HepG2 (cell line): ENCODE data around the gene MEGF6. TPM values are rescaled to one million over a fixed set of nuclear protein-coding genes. Genes with fewer than 3 reads are reported as not detected.

ENCODE experiments used
- ADNP ChIP-seq: sonication (generic); formaldehyde crosslinking; IDR thresholded peaks from 2 replicates; pipeline ENCODE4 v1.4.0; 2020; ENCODE audit warnings: missing genetic modification reagents
- ARID4A ChIP-seq: sonication (generic); formaldehyde crosslinking; IDR thresholded peaks from 2 replicates; pipeline ENCODE4 v1.5.0; 2020; ENCODE audit warnings: mild to moderate bottlenecking, missing genetic modification reagents, borderline replicate concordance
- FOSL2 ChIP-seq: sonication (generic); formaldehyde crosslinking; IDR thresholded peaks from 2 replicates; pipeline ENCODE4 v1.4.0; 2020; ENCODE audit warnings: missing genetic modification reagents
- MATR3 ChIP-seq: sonication (generic); formaldehyde crosslinking; IDR thresholded peaks from 2 replicates; pipeline ENCODE4 v1.4.0; 2020; ENCODE audit warnings: missing genetic modification reagents
- NCOA1 ChIP-seq: sonication (generic); formaldehyde crosslinking; IDR thresholded peaks from 2 replicates; pipeline ENCODE4 v1.9.0; 2021; ENCODE audit warnings: missing genetic modification reagents
- NR2F6 ChIP-seq, 2 experiments: IDR thresholded peaks; 2 replicates each; pipeline ENCODE4 v1.6.1; 2016; ENCODE audit warnings: antibody characterized with exemption in 1 of 2, mild to moderate bottlenecking in 1 of 2
- PRDM10 ChIP-seq: sonication (generic); formaldehyde crosslinking; IDR thresholded peaks from 2 replicates; pipeline ENCODE4 v1.4.0; 2020; ENCODE audit warnings: low read depth, missing genetic modification reagents
- REST ChIP-seq, 2 experiments: IDR thresholded peaks; 2 replicates each; pipeline ENCODE4 v1.6.1; 2011 to 2012; ENCODE audit warnings: low read length in 2 of 2, borderline replicate concordance in 1 of 2, low read depth in 1 of 2, mild to moderate bottlenecking in 1 of 2, moderate library complexity in 1 of 2
- RNF2 ChIP-seq: fragments of 450-650 bp; conservative IDR thresholded peaks from 2 replicates; pipeline ENCODE4 v1.6.1; 2016; ENCODE audit warnings: low read depth
- SMAD9 ChIP-seq: sonication (generic); formaldehyde crosslinking; IDR thresholded peaks from 2 replicates; pipeline ENCODE4 v1.5.1; 2020; ENCODE audit warnings: mild to moderate bottlenecking, missing genetic modification reagents
- SMYD3 ChIP-seq: sonication (generic); formaldehyde crosslinking; IDR thresholded peaks from 2 replicates; pipeline ENCODE4 v1.8.1; 2023; ENCODE audit warnings: mild to moderate bottlenecking, missing genetic modification reagents
- SNRNP70 ChIP-seq: fragments of 200-400 bp; formaldehyde crosslinking; IDR thresholded peaks from 2 replicates; pipeline ENCODE4 v1.6.1; 2017; ENCODE audit warnings: mild to moderate bottlenecking, low read depth, low read length, moderate library complexity
- TP53 ChIP-seq: sonication (generic); formaldehyde crosslinking; conservative IDR thresholded peaks from 2 replicates; pipeline ENCODE4 v1.4.0; 2020; ENCODE audit warnings: missing genetic modification reagents
- ZNF17 ChIP-seq: sonication (generic); formaldehyde crosslinking; IDR thresholded peaks from 2 replicates; pipeline ENCODE4 v1.5.0; 2020; ENCODE audit warnings: mild to moderate bottlenecking, missing genetic modification reagents
- ZNF446 ChIP-seq: sonication (generic); formaldehyde crosslinking; IDR thresholded peaks from 2 replicates; pipeline ENCODE4 v1.5.0; 2020; ENCODE audit warnings: mild to moderate bottlenecking, missing genetic modification reagents
- ZNF546 ChIP-seq: sonication (generic); formaldehyde crosslinking; conservative IDR thresholded peaks from 2 replicates; pipeline ENCODE4 v1.8.1; 2023; ENCODE audit warnings: mild to moderate bottlenecking, missing genetic modification reagents
- ZNF552 ChIP-seq: sonication (generic); formaldehyde crosslinking; IDR thresholded peaks from 2 replicates; pipeline ENCODE4 v1.9.0; 2022; ENCODE audit warnings: missing genetic modification reagents, mild to moderate bottlenecking, borderline replicate concordance
- ZNF775 ChIP-seq: sonication (generic); formaldehyde crosslinking; IDR thresholded peaks from 2 replicates; pipeline ENCODE4 v1.4.0; 2020; ENCODE audit warnings: missing genetic modification reagents, mild to moderate bottlenecking, moderate library complexity, borderline replicate concordance
- polyA plus RNA-seq, 8 experiments: library from polyadenylated mRNA; depleted of rRNA in 3 of 8; stranded (reverse) in 7 of 8; unstranded in 1 of 8; fragments of >200 nt; fragmentation: Illumina TruSeq in 4 of 8; extraction: Trizol in 4 of 8; gene quantifications; 2 replicates each; pipeline versions ENCODE4 v1.2.1 to v1.2.3, GENCODE V29; 2011 to 2016; ENCODE audit warnings: low read depth in 4 of 8, missing spikeins in 1 of 8, mixed read lengths in 1 of 8; ENCODE audit not compliant: insufficient read depth in 1 of 8
- total RNA-seq, 5 experiments: library from RNA; depleted of rRNA; stranded (reverse); fragments of >200 nt; fragmentation: Illumina TruSeq; extraction: Trizol; gene quantifications; 2 replicates each; pipeline ENCODE4 v1.2.3, GENCODE V29; 2016; ENCODE audit warnings: low read depth in 1 of 5

Gene MEGF6
- total and polyA plus RNA-seq, 2 of the 13 experiments (the other 11 are each of a cell fraction or from before 2014, with no cell fraction given) = 1.9 TPM

GRCh38 chr1:3471356-3472087 is 139.8 kb downstream of the MEGF6 start (continued):
- TF ChIP-seq ZNF552 (CRISPR knock-in tag) (peak; percentile 78; the same call in 1 of the 2 replicates), ZNF446 (CRISPR knock-in tag) (no peak), PRDM10 (CRISPR knock-in tag) (peak; percentile 71; the same call in 1 of the 2 replicates), RNF2 (peak; percentile 84), ZNF17 (no peak), FOSL2 (CRISPR knock-in tag) (peak; percentile 79), TP53 (CRISPR knock-in tag) (peak; percentile 43; the same call in 1 of the 2 replicates), ZNF775 (no peak), SNRNP70 (no peak), SMYD3 (CRISPR knock-in tag) (no peak), NR2F6 (IDR thresholded peaks at IDR 0.05) (peak; percentile 80), NR2F6 (CRISPR knock-in tag; IDR thresholded peaks at IDR 0.05) (peak; percentile 77), ADNP (CRISPR knock-in tag) (no peak), REST (IDR thresholded peaks at IDR 0.05; ENCODE audit: borderline replicate concordance in 1 of 2, low read depth in 1 of 2, low read length in 2 of 2) (0 out of 4 replicates have a peak, but pooled peaks of 1 of the 2 experiments have one; percentile 39), ZNF546 (CRISPR knock-in tag) (0 out of 2 replicates have a peak, but pooled peaks have one; percentile 30), SMAD9 (0 out of 2 replicates have a peak, but pooled peaks have one; percentile 43), NCOA1 (CRISPR knock-in tag) (peak; percentile 75; the same call in 1 of the 2 replicates), ARID4A (CRISPR knock-in tag) (peak; percentile 71; the same call in 1 of the 2 replicates), MATR3 (CRISPR knock-in tag) (no peak)
